Skin epidermis (tissue), 12 donors: ENCODE measurements around the gene C2orf69.

Experiments used
- H3K27ac ChIP-seq, 21 experiments: fragments of 200-600 bp; sonication (generic) in 11 of 21; one replicate each; pipeline ENCODE4 v1.5.0; 2020; ENCODE audit warnings: mild to moderate bottlenecking in 3 of 21, inconsistent platforms in 2 of 21, moderate library complexity in 2 of 21
- H3K4me3 ChIP-seq, 7 experiments: fragments of 200-600 bp; sonication (generic) in 2 of 7; one replicate each; pipeline ENCODE4 v1.5.0; 2020; ENCODE audit warnings: inconsistent platforms in 2 of 7, mild to moderate bottlenecking in 2 of 7, moderate library complexity in 1 of 7

The C2orf69 gene

DNA sequence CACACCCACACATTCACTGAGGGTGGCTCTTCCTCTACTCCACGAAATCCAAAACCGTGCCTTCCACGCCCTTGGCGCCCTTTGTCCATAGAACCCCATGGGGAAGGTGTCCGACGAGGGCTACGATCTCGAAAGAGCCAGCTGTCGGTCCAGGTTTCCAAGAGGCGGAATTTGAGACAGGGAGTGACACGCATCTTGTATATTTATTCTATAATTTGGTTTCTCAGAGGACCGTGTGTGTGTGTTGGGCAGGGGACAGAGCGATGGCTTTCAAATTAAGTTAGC is 726 bp downstream of the C2orf69 start:
- Histone ChIP-seq H3K27ac (peak overlapping the region; percentile 81 to 99 (median 94)), H3K4me3 (peak overlapping the region; percentile 68 to 99 (median 81))

DNA sequence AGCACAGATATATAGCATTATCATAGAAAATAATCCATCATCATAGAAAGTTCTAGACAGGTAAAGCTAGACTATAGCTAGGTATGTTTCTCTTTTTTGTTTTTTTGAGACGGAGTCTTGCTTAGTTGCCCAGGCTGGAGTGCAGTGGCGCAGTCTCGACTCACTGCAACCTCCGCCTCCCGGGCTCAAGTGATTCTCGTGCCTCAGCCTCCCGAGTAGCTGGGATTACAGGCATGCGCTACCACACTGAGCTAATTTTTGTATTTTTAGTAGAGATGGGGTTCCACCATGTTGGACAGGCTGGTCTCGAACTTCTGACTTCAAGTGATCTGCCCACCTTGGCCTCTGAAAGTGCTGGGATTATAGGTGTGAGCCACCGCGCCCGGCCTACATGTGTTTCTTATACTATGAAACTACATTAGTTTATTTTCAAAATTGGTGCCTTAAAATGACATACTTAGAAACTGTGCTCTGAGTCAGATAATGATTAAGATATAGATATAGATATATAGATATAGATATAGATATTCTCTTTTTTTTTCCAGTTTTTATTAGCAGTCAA is 1.5 kb downstream of the C2orf69 start:
- Histone ChIP-seq H3K27ac (peak overlapping the region in 5 of 21 experiments; percentile 92 to 99 (median 93)), H3K4me3 (peak overlapping the region in 4 of 7 experiments; percentile 75 to 86 (median 80))

DNA sequence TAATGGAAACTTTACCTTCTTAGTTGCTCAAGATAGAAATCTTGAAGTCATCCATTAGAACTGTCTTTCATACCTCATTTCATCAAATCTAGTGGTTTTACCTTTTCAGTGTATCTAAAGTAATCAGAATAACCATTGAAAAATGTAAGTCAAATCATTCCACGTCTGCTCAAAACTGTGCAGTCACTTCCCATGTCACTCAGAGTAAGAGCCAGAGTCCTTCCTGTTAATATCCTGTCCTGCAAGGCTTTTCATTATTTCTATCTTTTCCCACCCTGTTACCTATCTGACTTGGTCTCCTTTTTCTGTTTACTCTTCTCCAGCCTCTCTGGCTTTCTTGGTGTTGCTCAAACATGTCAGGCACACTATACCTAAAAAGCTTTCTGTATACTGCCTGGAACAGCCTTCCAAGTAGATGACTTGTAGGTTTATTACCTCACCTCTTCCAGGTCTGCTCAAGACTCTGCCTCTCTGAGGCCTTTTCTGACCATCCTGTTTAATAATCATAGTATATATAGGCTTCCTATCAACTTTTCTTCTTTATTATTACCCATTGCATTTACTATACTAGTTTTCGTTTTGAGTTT is 3.4 kb downstream of the C2orf69 start:
- H3K4me3 ChIP-seq: no peak overlapping the region
- H3K27ac ChIP-seq: no peak overlapping the region

DNA sequence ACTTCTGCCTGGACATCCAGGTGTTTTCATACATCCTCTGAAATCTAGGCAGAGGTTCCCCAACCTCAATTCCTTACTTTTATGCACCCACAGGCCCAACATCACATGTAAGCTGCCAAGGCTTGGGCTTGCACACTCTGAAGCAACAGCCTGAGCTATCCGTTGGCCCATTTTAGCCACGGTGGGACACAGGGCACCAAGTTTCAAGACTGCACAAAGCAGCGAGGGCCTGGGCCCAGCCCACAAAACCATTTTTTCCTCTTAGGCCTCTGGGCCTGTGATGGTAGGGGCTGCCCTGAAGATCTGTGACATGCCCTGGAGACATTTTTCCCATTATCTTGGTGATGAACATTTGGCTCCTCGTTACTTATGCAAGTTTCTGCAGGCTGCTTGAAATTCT is 5.9 kb downstream of the C2orf69 start:
- Histone ChIP-seq H3K4me3 (no peak overlapping the region), H3K27ac (no peak overlapping the region)

DNA sequence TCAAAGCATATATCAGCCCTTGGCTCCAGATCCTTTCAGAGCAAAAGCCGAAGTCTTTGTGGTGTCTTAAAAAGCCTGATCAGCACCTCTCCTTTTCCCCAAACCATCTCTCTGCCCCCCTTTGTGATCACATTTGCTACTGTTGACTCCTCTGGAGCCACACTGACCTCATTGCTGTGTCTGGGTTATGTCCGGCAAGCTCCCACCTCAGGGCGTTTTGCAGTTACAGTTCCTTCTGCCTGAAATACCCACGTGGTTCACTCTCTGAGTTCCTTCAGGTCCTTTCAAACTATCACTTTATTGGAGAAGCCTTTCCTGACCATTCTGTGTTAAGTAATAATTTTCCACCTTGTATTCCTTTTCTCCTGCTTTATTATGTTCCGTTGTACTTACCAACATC is 11.8 kb downstream of the C2orf69 start:
- H3K27ac ChIP-seq: no peak overlapping the region
- H3K4me3 ChIP-seq: no peak overlapping the region

DNA sequence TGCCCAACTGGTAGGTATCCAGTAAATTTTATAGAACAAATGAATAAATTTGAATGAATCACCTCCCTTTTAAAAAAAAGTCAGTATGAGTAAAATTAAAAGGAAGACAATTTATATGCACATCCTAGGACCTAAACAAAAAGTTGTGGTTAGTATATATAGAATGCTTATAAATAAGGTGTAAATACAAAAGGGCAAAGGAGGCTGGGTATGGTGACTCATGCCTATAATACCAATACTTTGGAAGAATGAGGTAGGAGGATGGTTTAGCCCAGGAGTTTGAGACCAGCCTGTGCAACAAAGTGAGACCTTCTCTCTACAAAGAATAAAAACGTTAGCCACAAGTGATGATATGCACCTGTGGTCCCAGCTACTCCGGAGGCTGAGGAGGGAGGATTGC is 12.8 kb downstream of the C2orf69 start:
- no peak overlapping the region for H3K4me3 ChIP-seq
- no peak overlapping the region for H3K27ac ChIP-seq

DNA sequence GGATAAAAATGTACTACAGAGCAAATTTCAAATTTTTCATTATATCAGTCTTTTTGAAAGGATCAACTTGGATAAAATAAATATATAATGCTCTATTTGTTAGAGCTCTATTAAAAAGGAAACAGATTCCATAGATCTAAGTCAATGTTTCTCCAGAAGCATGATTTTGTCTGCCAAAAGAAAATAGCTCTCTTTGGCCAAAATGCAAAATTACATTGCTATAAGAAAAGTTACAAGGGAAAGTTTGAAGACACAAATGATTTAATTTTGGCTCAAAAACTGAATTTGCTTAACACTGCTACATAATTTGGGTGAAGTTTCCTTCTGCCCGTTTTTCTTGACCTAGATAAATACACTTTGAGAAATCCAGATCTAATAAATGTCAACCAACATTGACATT is 15.7 kb downstream of the C2orf69 start:
- Histone ChIP-seq H3K27ac (no peak overlapping the region), H3K4me3 (no peak overlapping the region)

DNA sequence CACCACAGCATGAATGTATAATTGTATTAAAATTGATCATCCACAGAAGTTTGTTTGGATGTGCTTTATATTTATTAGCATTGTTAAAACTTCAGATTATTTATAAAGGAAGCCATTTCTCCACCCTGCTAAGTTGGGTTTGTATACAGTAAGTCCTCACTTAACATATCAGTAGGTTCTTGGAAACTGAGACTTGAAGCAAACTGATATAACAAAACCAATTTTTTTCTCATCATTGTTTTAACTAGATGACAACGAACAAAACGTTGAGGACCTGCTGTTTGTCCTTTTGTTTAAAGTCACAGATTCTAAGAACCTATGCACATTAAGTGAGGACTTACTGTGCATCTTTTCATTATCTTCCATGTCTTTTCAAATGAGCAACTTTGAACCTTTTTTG is 17.1 kb downstream of the C2orf69 start:
- Histone ChIP-seq H3K4me3 (no peak overlapping the region), H3K27ac (no peak overlapping the region)

DNA sequence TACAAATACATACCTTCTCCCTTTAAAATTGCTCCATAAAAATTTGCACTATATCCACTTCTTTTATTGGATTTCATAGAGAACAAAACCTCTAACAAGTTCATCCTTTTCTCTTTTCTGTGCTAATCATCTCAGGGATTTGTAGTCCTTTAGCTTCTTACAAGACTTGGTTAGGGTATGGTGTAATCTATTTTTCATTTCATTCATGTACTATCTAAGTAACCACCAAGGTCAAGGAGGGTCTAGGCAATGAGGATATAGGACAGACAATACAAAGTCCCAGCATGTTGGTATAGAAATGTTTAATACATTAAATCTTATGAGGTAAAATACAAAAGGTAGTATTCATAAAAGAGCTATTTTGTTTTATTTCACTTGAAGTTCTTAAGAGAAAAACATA is 17.5 kb downstream of the C2orf69 start:
- no peak overlapping the region for H3K4me3 ChIP-seq
- H3K27ac ChIP-seq: no peak overlapping the region

DNA sequence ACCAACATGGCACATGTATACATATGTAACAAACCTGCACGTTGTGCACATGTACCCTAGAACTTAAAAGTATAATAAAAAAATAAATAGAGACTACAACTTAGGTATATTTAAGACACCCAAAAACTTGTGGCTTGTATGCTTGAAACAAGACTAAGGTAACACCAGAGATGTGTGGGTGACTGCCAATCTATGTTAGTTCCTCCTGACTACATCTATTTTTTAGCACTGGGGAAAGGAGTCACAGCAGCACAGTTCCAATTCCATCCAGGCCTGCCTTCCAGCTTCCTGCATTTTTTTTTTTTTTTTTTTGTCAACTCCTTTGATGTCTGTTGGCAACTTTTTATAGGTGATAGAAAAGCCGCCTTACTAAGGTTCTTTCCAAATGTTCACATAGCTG is 18.2 kb downstream of the C2orf69 start:
- Histone ChIP-seq H3K27ac (no peak overlapping the region), H3K4me3 (no peak overlapping the region)

DNA sequence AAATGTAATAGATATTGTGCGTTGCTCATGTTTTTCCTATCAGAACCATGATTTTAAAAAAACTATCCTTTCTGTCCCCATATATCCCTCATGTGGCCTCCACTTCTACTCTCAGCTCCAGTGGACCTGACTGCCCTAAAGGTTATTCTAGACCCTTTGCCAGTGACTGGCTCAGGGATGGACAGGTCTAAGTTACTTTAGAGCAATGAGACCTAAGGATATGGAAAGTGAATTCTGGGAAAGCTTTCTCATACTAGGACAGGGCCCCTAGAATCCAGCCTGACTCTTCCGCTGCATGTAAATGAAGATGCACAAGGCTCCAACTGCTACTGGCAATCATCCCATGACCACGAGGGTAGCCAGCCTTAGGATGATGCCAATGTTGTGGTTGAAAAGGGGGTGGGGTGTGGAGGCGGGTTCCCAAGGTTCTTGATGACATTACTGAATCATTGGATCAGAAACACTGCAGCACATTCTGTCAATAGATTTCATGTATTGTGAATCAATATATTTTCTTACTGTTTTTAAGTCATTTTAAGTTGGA is 21.3 kb downstream of the C2orf69 start:
- H3K4me3 ChIP-seq: no peak overlapping the region
- peak overlapping the region in 1 of 21 experiments; percentile 41 for H3K27ac ChIP-seq

DNA sequence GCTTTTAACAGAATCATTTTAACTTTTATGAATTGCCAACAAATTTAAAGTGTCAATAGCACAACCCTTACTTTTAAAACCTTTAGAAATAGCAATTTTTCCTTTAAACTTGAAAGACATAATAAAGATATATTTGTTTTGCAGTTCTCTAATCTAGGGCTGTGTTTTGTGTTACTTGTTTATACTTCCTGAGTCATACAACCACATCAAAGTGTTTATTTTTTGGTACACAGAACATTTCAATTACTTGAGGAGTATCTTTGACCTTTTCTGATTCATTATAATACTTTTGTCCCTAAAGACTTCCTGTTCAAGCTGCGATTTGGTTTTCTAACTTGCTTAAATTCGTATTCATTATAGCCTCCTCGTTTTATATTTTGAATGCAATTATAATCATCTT is 22.4 kb downstream of the C2orf69 start:
- H3K4me3 ChIP-seq: no peak overlapping the region
- peak overlapping the region in 1 of 21 experiments; percentile 13 for H3K27ac ChIP-seq

DNA sequence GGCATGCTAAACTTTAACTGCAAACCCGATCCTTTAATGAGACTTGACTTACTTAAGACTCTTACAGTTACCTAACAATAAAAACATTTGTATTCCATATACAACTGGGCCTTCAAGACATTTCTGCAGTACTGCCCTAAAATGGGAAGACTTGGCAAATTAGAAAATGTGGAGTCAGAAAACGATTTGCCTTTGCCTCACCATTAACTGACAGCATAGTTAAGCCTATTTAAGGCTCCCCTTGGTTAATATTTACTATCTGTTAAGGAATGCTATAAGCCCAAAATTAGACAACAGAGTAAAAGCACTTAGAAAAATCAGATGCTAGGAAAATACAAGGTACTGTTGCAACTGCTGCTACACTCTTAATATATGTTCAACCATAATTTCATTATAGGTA is 25.5 kb downstream of the C2orf69 start:
- no peak overlapping the region for H3K4me3 ChIP-seq
- no peak overlapping the region for H3K27ac ChIP-seq

DNA sequence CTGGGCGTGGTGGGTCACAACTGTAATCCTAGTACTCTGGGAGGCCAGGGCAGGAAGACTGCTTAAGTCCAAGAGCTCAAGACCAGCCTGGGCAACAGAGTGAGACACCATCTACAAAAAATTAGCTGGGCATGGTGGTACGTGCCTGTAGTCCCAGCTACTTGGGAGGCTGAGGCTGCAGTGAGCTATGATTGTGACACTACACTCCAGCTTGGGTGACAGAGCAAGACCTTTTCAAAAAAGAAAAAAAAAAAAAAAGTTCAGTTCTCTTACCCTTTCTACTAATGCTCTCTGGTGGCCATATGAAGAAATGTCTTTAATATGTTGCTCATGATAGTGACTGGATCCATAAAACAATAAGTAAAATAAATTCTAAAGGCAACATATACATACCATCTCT is 29.3 kb downstream of the C2orf69 start:
- Histone ChIP-seq H3K27ac (no peak overlapping the region), H3K4me3 (no peak overlapping the region)

DNA sequence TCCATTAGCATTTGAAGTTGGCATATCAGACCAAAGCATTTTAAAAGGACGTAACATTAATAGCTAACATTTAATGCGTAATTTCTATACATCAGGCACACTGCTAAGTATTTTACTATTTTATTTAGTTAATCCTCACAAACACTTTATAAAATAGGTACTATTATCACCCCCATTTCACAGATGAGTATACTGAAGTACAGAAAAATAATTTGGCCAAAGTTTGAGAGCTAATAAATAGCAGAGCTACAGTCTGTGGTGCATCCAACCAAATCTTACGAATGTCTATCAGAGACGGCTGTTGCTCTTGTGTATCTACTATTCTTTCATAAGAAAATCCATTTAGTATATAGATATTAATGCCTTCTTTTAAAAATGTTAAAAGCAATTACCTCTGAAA is 32.3 kb downstream of the C2orf69 start:
- H3K4me3 ChIP-seq: no peak overlapping the region
- no peak overlapping the region for H3K27ac ChIP-seq

DNA sequence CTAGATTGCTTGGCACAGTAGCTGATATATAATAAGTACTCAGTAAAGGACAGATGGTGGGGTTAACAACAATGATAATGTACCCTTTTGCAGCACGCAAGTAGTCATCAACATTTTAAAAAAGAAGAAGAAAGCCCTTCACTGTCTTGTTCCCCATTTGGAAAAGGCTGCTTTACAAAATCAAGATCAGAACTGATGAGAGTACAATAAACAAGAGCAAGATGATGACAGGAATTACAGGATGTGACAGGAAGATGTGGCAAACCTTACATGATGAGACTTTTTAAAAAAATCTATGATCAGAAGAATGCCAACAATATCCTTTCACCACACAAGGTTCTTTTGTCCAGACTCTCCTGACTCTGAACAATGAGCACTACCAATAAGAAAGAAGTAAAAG is 35.1 kb downstream of the C2orf69 start:
- Histone ChIP-seq H3K27ac (no peak overlapping the region), H3K4me3 (no peak overlapping the region)

DNA sequence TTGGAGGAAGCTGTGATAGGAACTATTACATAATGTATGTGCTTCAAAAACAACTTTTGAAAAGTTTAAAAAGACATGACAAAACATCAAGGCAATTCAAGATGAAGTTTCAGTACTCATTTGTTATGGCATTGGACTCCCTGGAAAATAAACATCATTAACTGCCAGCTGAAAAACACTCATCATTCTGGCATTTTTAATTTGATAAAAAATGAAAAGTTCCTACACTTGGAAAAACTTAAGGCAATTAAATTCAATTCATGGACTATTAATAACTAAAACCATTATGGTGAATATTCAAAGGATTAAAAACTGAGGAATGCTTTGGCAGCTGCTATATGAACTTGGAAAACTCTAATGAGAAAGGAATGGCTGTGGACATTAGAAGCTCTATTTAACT is 35.7 kb downstream of the C2orf69 start:
- Histone ChIP-seq H3K27ac (no peak overlapping the region), H3K4me3 (no peak overlapping the region)

DNA sequence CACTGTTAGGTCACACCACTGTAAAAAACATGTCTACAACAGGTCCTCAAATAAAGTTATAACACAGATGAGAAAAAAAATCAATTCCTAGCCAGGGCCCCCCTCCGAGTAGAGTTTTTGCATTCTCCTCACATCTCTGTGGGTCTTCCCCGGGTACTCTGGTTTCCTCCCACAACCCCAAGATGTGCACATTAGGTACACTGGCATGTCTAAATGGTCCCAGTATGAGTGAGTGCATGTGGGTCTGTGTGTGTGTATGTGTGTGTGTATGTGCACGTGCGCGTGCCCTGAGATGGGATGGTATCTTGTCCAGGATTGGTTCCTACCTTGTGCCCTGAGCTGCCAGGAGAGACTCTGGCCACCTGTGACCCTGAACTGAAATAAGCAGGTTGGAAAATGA is 39.3 kb downstream of the C2orf69 start:
- Histone ChIP-seq H3K4me3 (no peak overlapping the region), H3K27ac (no peak overlapping the region)

DNA sequence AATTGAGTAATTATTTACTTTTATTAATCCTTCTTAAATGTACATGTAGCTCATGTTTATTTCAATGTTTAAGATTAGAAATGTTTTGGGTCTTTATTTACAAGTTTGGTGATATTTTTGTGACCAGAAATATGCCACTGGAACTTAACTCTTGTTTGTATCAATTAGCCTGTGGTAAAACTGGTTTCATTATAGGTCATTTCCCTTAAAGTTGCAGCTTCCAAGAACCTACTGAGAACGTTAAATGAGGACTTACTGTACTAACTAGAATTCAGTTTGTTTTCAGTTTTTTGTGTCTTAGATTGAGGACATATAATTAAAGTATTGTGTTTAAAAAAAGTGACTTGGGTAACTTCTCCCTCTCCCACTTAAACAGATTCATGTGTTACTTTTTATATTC is 39.9 kb downstream of the C2orf69 start:
- Histone ChIP-seq H3K4me3 (no peak overlapping the region), H3K27ac (no peak overlapping the region)

DNA sequence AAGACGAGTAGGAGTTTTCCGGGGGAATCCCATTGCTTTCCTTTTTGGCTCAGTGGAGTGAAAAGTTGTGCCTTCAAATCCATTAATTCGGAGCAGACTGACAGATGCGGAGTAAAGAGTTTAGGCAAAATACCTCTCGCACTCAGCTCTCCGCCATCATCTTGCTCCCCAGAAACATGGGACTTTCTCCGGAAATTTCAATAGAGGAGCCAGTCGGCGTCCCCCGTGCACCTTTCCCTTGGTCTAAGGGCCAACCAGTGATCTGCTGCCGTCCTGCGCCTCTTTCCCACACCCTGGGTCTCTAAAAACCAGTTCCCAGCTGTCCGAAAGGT is 43.9 kb downstream of the C2orf69 start:
- peak overlapping the region; percentile 80 to 100 (median 96) for H3K4me3 ChIP-seq
- H3K27ac ChIP-seq: peak overlapping the region; percentile 83 to 100 (median 97)

DNA sequence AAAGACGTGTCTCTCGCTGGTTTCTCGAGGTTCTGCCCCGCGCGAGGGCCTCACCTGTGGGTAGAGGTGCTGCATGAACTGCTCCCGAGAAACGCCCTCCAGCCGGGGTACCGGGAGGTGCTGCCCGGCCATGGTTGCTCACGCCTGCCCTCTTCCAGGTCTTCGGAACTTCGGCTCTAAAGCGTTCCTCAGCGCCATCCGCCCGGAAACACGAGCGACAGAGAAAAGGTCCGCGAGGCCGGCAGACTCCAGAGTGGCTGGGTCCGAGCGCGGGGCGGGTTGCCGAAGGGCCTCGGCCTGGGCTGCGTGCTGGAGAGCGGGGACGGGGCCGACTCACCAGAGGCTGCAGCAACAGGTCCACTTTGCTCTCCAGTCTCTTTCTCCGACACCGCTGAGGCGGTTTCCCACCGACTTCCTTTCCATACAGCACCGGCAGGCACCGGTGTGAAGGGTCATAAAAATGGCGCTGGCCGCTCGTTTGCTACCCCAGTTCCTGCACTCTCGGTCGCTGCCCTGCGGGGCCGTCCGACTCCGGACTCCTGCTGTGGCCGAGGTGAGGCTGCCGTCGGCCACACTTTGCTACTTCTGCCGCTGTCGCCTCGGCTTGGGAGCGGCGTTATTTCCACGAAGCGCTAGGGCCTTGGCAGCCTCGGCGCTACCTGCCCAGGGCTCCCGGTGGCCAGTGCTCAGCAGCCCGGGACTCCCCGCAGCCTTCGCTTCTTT is 44.4 kb downstream of the C2orf69 start, which contains the start of the genes MAIP1 and TYW5:
Gene MAIP1, plus strand, starts transcription at position 244 of the 723 bp plus-strand sequence. Its CDS starts 217 bp downstream, at position 461.
Gene TYW5, minus strand, starts transcription at position 153 of the 723 bp plus-strand sequence. Its CDS starts 21 bp downstream, at position 132.
- H3K4me3 ChIP-seq: peak within 1 kb of the TSS; percentile 80 to 100 (median 96)
- H3K27ac ChIP-seq: peak within 1 kb of the TSS; percentile 83 to 100 (median 97)
